ENCODE measurements around the gene TMEM156. TPM values are rescaled to one million over a fixed set of nuclear protein-coding genes. Genes with fewer than 3 reads are reported as not detected.

TMEM156 gene
- total and polyA plus RNA-seq, 2 of the 4 experiments (the other 2 are of a cell fraction), result 0.53 to 0.54 TPM

DNA sequence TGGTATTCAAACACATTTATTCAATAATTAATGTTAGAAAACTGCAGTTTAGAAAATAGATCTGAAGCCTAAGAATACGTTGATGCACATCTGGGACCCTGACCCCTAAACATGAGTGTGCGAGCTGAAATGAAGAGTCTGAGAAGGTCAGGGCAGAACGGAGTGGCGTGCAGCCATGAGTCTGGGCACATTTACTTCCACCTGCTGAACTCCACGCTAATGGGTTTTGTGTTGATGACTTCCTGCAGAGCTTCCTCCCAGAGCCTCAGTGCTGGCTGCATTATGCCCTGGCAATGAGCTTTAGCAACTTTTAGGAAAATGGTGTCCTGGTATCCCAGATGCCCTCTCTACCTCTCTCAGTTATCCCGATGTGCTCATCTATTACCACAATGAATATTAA is 111.5 kb downstream of the TMEM156 start:
- BruUV-seq (replicated peaks), result no TSS peak
- Histone ChIP-seq H4K8ac (ENCODE audit: low read depth in 2 of 2, low read length in 2 of 2) (no peak overlapping the region), H3K4me2 (ENCODE audit: low read depth, low read length) (no peak overlapping the region), H3K27me3 (ENCODE audit: control insufficient read depth, insufficient read depth, low read length) (no peaks in the 10 kb centered on the region), H3K9me3 (ENCODE audit: control insufficient read depth, insufficient read depth, low read length) (no peaks in the 10 kb centered on the region), H3K14ac (replicated peaks; ENCODE audit: low read depth, low read length) (no peak overlapping the region), H3K23ac (ENCODE audit: low read depth, low read length) (no peak overlapping the region), H3K4me3 (ENCODE audit: insufficient read depth, low read depth, low read length) (no peak overlapping the region), H3K56ac (ENCODE audit: extremely low read depth, insufficient read depth, low read length) (no peak overlapping the region), H3K27ac (ENCODE audit: insufficient read depth, low read length) (no peak overlapping the region), H4K20me1 (ENCODE audit: insufficient read depth, low read length) (0 out of 2 replicates have a peak, but pooled peaks cover 12% of the 10 kb centered on the region), H2BK20ac (ENCODE audit: low read depth, low read length) (no peak overlapping the region), H3K4ac (ENCODE audit: low read depth, low read length) (no peak overlapping the region), H3K9me1 (ENCODE audit: insufficient read depth, low read length) (peaks cover 9% of the 10 kb centered on the region), H3K79me1 (ENCODE audit: low read depth in 1 of 2, low read length in 2 of 2) (peaks cover 21 to 55% of the 10 kb centered on the region in 2 experiments), H2AFZ (replicated peaks; ENCODE audit: low read length, poor library complexity) (no peak overlapping the region), H3K4me1 (ENCODE audit: control insufficient read depth, insufficient read depth, low read length) (peaks cover 2% of the 10 kb centered on the region; the same call in 1 of the 2 replicates), H4K5ac (ENCODE audit: low read depth, low read length) (no peak overlapping the region), H2BK5ac (ENCODE audit: low read depth, low read length, poor library complexity, severe bottlenecking) (no peak overlapping the region), H3K18ac (ENCODE audit: low read depth, low read length) (no peak overlapping the region), H2BK15ac (ENCODE audit: low read depth, low read length) (no peak overlapping the region), H2AK9ac (replicated peaks; ENCODE audit: low read depth, low read length, poor library complexity) (no peak overlapping the region), H3K9ac (ENCODE audit: low read depth, low read length) (no peak overlapping the region), H2BK120ac (ENCODE audit: low read depth, low read length) (no peak overlapping the region), H3K36me3 (ENCODE audit: control insufficient read depth, insufficient read depth, low read length) (peaks cover 60% of the 10 kb centered on the region), H4K91ac (ENCODE audit: insufficient read depth, low read depth, low read length) (no peak overlapping the region), H2AK5ac (ENCODE audit: low read depth, low read length) (no peak overlapping the region)
- TF ChIP-seq CHD1 (IDR thresholded peaks at IDR 0.05; ENCODE audit: low read depth, low read length), result no peak
- no peak for TF ChIP-seq CEBPB (IDR thresholded peaks at IDR 0.05; ENCODE audit: low read depth, low read length)
- TF ChIP-seq RCOR1 (IDR thresholded peaks at IDR 0.05; ENCODE audit: insufficient replicate concordance, low read length), result no peak
- no peak for TF ChIP-seq RFX5 (IDR thresholded peaks at IDR 0.05; ENCODE audit: low read depth, low read length)
- no peak for TF ChIP-seq SMC3 (IDR thresholded peaks at IDR 0.05; ENCODE audit: low read depth, low read length)
- TF ChIP-seq BHLHE40 (IDR thresholded peaks at IDR 0.05; ENCODE audit: low read depth, low read length), result no peak
- TF ChIP-seq FOS (IDR thresholded peaks at IDR 0.05; ENCODE audit: low read depth, low read length), result no peak
- TF ChIP-seq MAZ (IDR thresholded peaks at IDR 0.05; ENCODE audit: borderline replicate concordance, low read depth, low read length), result no peak
- TF ChIP-seq, protein P1, sequence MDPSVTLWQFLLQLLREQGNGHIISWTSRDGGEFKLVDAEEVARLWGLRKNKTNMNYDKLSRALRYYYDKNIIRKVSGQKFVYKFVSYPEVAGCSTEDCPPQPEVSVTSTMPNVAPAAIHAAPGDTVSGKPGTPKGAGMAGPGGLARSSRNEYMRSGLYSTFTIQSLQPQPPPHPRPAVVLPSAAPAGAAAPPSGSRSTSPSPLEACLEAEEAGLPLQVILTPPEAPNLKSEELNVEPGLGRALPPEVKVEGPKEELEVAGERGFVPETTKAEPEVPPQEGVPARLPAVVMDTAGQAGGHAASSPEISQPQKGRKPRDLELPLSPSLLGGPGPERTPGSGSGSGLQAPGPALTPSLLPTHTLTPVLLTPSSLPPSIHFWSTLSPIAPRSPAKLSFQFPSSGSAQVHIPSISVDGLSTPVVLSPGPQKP (IDR thresholded peaks at IDR 0.05; ENCODE audit: borderline replicate concordance, low read depth, low read length), result no peak
- TF ChIP-seq MAFK (IDR thresholded peaks at IDR 0.05; ENCODE audit: low read depth, low read length), result no peak
- TF ChIP-seq POLR2A (IDR thresholded peaks at IDR 0.05; ENCODE audit: low read depth, low read length), result no peak
- TF ChIP-seq NFE2L2 (IDR thresholded peaks at IDR 0.05; ENCODE audit: low read depth, low read length), result no peak
- TF ChIP-seq, protein P2, sequence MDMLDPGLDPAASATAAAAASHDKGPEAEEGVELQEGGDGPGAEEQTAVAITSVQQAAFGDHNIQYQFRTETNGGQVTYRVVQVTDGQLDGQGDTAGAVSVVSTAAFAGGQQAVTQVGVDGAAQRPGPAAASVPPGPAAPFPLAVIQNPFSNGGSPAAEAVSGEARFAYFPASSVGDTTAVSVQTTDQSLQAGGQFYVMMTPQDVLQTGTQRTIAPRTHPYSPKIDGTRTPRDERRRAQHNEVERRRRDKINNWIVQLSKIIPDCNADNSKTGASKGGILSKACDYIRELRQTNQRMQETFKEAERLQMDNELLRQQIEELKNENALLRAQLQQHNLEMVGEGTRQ (IDR thresholded peaks at IDR 0.05; ENCODE audit: low read depth, low read length), result no peak
- no peak for TF ChIP-seq RAD21 (IDR thresholded peaks at IDR 0.05; ENCODE audit: low read length)
- no peak for TF ChIP-seq MXI1 (IDR thresholded peaks at IDR 0.05; ENCODE audit: borderline replicate concordance, low read depth, low read length)
- TF ChIP-seq, protein P3, sequence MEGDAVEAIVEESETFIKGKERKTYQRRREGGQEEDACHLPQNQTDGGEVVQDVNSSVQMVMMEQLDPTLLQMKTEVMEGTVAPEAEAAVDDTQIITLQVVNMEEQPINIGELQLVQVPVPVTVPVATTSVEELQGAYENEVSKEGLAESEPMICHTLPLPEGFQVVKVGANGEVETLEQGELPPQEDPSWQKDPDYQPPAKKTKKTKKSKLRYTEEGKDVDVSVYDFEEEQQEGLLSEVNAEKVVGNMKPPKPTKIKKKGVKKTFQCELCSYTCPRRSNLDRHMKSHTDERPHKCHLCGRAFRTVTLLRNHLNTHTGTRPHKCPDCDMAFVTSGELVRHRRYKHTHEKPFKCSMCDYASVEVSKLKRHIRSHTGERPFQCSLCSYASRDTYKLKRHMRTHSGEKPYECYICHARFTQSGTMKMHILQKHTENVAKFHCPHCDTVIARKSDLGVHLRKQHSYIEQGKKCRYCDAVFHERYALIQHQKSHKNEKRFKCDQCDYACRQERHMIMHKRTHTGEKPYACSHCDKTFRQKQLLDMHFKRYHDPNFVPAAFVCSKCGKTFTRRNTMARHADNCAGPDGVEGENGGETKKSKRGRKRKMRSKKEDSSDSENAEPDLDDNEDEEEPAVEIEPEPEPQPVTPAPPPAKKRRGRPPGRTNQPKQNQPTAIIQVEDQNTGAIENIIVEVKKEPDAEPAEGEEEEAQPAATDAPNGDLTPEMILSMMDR (conservative IDR thresholded peaks at IDR 0.05; ENCODE audit: low read depth, low read length), result no peak
- ATAC-seq (ENCODE audit: low read depth) (no peak), DNase-seq (no peak)
- dilution Hi-C loops (cut with HindIII; ENCODE audit: low sequenced_read_pairs, unreplicated experiment) (no loop called here), in situ Hi-C loops (cut with MboI; ENCODE audit: low sequenced_read_pairs) (no loop called here), intact Hi-C loops (cut with micrococcal nuclease) (no loop called here)
- POLR2A ChIA-PET (ENCODE audit: unreplicated experiment), result no interaction called here
- CTCF ChIA-PET, result no interaction called here
- WGBS, 2 experiments (ENCODE audit: extremely low coverage in 2 of 2, insufficient read length in 1 of 2), result 100% methylated on average over 3 of the region's 6 CpGs; no CpG with 5 or more reads in 1 of the 2 experiments

All from IMR-90 (cell line).